ENCODE measurements around the gene RHBDL3.
A peak's percentile ranks its signal among the peaks of the same experiment; 100 is the strongest.
"Not testable (repeated sequence)": the region's sequence is repeated elsewhere in the genome, so short reads cannot be mapped to it uniquely, and the experiment has no call there.

RHBDL3 gene, protein sequence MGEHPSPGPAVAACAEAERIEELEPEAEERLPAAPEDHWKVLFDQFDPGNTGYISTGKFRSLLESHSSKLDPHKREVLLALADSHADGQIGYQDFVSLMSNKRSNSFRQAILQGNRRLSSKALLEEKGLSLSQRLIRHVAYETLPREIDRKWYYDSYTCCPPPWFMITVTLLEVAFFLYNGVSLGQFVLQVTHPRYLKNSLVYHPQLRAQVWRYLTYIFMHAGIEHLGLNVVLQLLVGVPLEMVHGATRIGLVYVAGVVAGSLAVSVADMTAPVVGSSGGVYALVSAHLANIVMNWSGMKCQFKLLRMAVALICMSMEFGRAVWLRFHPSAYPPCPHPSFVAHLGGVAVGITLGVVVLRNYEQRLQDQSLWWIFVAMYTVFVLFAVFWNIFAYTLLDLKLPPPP

DNA sequence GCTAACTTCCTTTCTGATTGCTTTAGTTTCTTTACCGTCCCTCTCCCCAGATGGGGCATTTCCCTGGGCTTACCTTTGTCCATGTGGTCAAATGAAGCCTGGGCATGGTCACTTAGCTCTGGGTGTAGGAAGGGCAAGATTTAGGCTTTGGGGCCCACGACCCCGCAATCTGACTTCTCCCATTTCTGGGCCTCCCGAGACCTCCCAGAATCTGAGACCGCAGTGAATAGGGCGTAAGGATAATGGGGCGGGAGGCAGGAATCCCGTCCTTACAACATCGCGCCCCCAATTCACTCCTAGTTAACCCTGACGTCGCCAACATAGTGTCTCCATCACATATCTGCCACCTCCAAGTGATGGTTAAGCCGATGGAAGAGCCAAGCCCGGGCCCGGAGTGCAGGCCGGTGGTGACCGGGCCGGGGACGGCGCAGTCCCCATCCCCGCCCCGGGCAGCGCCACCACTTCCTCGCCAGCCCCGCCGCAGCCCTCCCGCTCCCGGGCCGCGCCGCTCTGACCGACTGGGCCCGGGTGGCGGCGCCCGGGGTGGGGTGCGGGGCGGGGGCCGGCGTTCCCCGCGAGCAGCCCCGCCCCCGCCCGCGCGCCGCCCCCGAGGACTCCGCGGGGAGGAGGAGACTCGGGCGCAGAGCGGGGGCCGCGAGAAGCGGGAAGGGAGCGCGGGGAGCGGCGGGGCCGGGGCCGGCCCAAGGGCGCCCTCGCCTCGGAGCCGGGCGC is at the start of gene RHBDL3:
RHBDL3 (plus strand) TSS at position 641 of the 732 bp plus-strand sequence. CDS start 358 bp downstream, outside the sequence.
- DNase-seq (ENCODE audit: low read depth, low spot score), result no peak

DNA sequence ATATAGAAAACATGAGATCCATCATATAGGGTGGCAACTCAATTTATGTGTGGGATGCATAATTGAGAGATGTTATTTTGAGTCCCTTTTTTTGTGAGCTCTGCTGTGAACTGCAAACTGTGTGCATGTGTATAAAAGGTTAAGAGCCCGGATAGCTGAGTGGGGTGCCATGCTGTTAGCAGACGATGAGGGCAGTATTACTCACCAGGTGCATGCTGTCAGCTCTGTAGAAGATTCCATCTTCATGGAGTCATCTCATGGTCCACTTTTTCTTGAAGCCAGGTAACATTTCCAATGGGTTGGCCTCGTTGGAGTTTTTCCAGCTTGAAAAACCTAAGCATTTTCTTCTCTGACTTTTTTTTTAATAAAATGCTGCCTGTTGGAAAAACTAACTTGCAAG is 43.0 kb upstream of the RHBDL3 start:
- no peak for DNase-seq (ENCODE audit: low read depth, low spot score)

DNA sequence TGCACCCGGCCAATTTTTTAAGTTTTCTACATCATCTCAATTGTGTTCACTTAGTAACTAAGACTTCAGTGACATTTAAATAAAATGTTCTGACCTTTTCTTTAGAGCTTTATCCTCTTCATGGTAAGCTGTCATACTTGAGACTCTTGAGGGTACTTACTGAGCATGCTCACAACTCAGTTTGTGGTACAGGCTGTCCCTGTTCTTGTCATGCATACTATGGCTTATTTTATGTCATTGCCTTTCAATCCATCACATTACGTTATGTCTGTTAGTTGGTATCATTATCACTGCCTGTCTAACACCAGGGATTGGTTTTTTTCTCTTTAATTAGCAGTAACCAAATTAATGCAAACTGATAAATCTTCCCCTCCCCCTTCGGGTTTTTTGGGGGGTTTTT is 41.9 kb upstream of the RHBDL3 start:
- no peak for DNase-seq (ENCODE audit: low read depth, low spot score)

DNA sequence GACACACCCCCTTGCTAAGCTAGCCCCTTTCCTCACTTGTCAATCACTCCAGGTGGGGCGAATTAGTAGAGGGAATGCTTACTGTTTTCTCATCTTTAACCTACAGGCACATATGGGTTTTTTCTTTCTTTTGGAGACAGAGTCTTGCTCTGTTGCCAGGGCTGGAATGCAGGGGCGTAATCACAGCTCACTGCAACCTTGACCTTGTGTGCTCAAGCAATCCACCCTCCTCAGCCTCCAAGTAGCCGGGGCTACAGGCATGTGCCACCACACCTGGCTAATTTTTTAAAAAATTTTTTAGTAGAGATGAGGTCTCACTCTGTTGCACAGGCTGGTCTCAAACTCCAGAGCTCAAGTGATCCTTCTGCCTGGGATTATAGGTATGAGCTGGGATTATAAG is 38.7 kb upstream of the RHBDL3 start:
- no peak for DNase-seq (ENCODE audit: low read depth, low spot score)

DNA sequence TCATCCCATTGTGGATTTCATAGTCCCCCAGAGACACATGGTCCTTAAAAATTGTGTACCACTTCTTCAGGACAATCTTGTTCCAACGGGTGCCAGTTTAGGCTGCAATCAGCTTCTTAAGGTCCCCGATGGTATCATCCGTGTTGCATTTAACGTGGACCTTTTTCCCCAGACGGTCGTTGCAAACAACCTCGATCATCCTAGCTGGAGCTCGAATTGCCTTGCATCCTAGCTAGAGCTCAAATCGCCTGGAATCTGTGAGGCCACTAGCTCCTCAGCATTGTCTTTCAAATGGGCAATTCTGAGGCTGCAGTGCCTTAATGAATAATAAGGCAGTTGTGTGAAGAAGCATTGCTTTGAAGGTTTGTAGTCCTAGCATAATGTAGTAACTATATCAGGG is 37.7 kb upstream of the RHBDL3 start:
- peak; percentile 22 for DNase-seq (ENCODE audit: low read depth, low spot score)

DNA sequence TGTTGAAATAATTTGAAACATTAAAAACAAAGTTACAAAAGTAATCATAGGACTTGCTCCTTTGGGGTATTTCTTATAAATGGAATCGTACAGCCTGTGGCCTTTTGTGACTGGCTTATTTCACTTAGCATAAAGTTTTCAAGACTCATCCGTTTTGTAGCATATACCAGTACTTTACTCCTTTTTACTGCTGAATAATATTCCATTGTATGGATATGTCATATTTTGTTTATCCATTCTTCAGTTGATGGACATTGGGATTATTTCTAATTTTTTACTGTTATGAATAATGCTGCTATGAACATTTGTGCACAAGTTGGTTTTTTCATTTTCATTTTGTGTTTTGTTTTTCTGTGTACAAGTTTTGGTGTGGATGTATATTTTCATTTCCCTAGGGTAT is 30.0 kb upstream of the RHBDL3 start:
- no peak for DNase-seq (ENCODE audit: low read depth, low spot score)

DNA sequence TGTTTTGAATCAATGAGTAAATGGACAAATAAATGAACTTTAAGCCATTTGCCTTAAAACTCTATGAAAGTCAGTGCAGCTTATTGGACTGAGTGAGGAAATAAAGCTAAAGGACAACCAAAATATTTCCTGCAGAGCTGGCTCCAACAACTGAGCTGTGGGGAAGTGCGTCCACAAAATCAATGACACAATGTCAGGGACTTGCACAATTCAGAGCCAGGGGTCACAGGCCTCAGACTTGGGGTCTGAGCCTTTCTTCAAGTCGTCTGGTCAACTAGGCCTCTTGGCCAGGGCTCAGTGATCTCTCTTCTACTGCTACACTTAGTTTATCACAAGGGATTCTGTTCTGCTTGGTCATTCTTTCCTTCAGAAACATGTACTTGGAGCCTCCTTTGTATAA is 26.2 kb upstream of the RHBDL3 start:
- no peak for DNase-seq (ENCODE audit: low read depth, low spot score)

DNA sequence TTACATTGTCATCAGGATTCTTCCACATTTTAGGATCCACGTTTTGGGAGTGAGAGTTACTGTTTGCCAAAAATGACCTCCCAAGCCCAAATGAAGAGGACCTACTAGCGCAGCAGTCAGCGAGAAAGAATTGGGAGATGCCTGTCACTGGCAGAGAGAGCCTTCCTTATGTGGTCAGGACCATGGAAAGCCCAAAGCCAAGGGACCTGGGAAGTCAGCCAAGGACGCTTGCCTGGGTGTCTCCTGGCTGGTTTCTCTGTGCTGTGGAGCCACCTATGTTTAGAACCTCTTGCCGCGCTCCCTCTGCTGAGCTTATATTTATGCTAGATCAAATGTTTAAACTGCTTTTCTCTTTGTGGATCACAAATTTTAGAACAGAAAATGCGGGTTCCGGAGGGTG is 24.9 kb upstream of the RHBDL3 start:
- peak; percentile 50 for DNase-seq (ENCODE audit: low read depth, low spot score)

DNA sequence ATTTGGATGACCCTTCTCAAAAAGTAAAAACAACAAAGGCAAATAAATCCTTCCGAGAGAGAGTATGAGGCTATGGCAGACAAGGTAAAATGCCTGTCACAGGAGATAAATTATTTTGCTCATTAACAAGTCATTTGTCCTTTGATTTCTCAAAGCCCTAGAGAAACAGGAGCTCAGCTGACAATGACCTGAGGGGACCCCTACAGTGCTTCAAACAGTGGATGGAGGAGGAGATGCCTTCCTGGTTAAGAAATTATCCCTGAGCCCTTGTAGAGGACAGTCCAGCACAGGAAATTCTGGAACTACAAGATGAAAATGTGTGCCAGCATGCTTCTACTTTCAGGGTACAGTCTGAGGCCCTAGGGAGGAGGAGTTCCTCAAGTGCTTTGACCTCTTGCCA is 24.0 kb upstream of the RHBDL3 start:
- DNase-seq (ENCODE audit: low read depth, low spot score), result no peak

DNA sequence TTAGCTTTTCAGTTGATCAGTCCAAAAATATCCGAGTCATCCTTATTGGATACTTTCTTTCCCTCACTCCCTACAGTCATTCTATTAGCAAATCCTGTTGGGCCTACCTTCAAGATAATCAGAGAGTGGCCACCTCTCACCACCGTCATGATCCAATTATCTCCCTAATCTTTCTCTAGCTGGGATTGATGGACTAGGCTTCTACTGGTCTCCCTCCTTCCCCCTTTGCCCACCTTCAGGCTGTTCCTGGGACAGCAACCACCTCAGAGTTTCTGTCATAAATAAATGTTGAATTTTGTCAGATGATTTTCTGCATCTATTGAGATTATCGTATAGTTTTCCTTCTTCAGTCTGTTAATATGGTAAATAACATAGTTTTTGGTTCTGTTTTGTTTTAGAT is 16.2 kb upstream of the RHBDL3 start:
- DNase-seq (ENCODE audit: low read depth, low spot score), result no peak

DNA sequence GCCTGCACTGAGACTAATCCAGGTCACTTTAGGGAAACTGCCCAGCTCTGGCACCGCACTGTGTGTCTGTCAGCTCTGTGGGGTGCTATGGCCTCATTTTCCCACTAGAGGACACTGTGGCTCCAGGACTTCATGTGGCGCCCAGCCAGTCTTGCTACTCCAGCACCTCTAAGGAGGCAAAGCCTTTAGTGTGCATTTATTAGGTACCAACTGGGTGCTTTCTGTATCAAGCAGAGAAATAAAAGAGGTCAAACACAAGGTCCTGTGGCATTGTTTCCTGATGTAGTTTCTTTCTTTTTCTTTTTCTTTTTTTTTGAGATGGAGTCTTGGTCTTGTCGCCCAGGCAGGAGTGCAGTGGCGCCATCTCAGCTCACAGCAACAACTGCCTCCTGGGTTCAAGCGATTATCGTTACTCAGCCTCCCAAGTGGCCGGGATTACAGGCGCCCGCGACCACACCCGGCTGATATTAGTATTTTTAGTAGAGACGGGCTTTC is 12.5 kb upstream of the RHBDL3 start:
- DNase-seq (ENCODE audit: low read depth, low spot score), result peak; percentile 91

DNA sequence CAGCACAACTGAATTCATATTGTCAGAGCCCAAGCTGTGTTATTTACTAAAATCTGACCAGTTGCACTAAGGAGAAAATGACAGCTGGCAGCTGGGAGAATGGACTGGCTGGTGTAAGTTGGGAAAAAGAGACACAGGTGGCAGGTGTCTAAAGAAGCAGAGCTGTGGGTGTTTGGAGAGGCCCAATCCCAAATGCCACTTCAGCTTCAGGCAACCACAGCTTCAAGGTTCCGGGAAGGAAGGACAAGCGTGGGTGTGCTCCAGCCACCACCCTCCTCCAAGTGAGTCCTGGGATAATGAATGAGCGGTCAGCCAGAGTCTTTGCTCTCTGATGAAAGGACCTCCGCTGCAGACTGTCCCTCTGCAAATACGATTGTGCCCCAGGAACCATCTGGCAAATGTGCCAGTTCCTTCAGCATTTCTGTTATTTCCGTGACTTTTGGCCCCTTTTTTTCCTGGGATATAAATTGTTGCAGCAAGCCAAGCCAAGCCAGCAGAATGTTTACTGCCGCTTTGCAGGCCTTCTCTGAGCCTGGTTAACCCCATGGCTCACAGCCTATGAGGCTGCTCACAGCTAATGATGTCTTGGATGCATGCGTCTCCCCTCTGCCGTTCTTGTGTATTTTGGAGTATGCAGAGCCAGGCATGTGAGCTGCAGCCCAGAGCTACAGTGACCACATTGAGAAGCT is 9.5 kb upstream of the RHBDL3 start:
- DNase-seq (ENCODE audit: low read depth, low spot score), result no peak

DNA sequence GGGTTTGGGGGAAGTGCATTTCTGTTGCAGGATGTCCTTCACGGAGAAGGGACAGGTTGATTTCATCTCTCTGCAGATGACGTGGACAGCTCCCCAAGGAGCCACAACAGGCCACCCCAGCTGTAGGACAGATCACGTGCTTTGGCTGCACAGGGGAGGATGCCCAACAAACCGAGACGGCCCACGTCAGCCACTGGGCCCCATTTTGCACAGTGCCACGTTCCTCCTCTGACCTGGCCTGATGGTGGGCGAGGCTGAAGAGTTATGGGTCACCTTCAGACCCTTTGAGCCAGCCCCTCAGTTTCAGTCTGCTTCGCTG is 9.0 kb upstream of the RHBDL3 start:
- DNase-seq (ENCODE audit: low read depth, low spot score), result no peak

DNA sequence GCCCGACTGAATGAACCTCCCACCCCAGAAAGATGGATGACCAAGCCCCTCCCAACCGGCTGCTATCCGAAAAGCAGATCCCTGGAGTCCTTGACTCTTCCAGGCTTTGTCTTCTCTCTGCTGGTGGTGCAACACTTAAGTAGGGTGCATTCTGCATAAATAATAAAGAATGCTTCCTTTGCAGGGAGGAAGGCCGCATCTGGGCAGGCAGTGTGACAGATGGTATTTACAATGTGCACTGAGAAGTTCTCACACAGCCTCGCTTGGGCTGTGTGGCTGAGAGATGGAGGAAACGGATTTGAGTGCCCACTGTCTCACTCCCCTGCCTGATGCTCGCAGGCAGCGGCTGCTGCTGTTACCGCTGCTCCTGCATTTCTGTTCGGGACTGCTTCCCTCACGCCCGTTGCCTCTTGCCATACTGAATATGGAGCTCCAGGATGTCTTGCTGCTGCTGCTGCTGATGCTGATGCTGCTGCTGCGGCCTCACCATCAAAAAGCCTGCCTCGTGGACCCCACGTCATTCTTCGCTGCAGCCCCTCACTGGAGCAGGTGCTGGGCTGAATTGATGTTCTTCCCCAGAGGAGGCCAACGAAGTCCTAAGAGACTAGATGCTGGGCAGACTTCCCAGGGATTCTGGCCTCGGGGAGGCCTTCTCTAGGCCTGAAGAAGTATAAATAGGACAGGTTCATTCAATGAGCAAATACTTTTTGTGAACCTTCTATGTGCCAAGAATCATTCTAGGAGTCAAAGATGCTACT is 7.1 kb upstream of the RHBDL3 start:
- DNase-seq (ENCODE audit: low read depth, low spot score), result no peak

DNA sequence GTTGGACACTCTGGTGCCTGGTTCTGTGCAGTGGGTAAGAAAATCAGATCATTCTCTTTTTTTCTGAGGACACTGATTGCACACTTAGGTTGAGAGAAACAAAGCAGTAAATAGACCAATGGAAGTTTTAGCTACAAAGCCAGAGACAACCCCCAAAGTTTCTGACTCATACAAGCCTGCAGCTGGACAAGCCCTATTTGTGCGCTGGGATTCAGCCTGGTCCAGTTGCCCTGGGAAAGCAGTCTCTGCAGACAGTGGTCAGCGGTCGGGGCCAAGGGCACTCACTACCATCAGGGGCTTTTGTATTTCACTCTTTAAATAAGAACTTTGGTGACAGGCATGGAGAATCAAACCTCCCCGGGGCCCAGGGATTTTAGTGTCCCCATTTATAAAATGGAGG is 6.0 kb upstream of the RHBDL3 start:
- DNase-seq (ENCODE audit: low read depth, low spot score), result no peak

DNA sequence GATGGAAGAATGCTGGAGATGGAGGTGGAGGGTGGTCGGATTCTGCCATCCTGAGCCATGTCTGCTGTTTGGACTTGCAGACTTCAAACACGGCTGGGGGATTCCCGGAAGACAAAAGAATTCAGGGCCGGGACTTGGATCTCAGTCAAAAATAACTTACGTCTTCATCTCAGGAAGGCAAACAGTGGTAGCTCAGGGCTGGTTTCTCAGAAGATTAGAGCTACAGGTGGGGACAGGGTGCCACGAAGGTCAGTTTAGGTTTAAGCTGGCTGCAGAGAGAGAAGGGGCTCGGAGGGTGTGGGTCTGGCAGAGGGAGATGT is 4.3 kb upstream of the RHBDL3 start:
- no peak for DNase-seq (ENCODE audit: low read depth, low spot score)

DNA sequence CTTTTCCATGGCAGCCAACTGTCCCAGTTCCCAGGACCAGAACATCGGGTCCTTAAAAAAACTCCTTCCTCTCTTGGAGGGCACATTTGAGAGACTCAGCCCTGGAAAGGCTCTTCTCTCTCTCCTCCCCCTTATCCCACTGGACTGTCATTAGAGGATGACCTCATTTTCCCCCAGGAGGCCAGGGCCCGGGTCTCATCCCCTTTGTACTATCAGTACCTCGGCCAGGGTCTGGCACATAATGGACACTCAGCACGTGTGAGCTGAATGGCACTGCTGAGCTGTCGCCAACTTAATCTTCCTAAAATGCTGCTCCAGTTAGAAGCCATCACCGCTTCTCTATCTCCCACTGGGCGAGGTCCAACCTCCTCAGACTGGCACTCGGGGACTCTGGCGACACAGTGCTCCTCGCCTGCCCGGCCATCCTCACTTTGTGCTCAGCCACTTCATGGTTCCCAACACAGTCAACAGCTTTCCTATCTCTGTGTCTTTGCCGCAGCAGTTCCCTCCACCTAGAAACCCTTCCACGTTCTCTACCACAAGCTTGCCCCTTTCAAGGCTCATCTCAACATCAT is 3.6 kb upstream of the RHBDL3 start:
- DNase-seq (ENCODE audit: low read depth, low spot score), result peak; percentile 52

DNA sequence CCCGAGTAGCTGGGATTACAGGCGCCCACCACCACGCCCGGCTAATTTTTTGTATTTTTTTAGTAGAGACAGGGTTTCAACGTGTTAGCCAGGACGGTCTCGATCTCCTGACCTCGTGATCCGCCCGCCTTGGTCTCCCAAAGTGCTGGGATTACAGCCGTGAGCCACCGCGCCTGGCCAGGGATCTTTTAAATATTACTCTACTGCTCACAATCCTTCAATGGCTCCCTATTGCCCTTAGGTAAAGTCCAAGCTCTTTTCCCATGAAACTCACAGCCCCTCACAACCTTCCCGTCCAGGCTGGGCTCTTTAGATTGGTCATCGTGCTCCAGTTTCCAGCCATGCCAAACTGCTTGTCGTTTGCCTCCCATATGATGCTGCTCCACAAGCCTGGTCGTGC is 2.1 kb upstream of the RHBDL3 start:
- not testable (repeated sequence) for DNase-seq (ENCODE audit: low read depth, low spot score)

DNA sequence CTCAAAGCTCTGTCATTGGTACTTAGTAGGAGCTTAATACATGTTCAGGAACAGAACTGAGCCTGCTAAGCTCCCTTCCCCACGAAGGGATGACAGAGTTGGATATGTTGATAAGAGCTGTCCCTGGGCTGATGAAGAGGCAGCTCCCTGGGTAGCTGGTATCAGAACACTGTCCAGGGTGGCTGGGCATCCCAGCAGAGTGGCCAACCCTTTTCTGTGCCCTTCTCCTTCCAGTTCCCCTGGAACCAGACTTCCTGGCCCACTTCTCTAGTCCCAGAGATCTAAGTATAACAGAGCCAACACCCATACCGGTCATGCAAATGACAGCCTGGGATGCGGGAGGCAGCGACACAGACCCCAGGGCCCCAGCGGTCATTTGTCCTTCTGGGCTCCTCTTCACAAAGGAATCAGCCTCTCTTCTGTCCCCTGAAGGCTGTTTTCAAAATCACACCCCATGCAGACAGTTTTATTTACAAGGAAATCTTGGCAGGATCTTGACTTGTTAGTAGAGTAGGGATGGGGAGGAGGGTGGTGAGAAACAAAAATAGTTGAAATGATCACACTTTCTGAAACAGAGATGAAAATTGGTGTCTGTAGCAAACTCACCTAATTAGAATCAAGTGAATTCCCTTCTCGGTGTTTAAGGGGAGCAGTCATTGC is 1.4 kb upstream of the RHBDL3 start:
- DNase-seq (ENCODE audit: low read depth, low spot score), result peak; percentile 61

DNA sequence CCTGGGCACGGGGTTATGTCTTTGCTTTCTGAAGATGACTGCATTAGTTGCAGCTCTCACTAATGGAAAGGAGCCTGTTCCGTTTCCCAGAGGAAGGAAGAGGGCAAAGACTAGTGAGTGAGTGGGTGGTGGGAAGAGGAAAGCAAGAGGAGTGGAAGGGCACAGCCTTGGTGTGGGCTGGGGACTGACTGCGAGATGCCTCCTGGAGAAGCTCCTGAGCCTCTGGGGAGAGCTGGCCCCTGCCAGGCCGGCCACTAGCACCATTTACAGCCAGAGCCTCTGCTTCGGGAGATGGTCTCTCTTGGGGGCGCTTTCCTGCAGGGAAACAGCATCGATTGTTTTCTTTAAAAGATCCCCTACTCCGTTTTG is 825 bp upstream of the RHBDL3 start:
- no peak for DNase-seq (ENCODE audit: low read depth, low spot score)

DNA sequence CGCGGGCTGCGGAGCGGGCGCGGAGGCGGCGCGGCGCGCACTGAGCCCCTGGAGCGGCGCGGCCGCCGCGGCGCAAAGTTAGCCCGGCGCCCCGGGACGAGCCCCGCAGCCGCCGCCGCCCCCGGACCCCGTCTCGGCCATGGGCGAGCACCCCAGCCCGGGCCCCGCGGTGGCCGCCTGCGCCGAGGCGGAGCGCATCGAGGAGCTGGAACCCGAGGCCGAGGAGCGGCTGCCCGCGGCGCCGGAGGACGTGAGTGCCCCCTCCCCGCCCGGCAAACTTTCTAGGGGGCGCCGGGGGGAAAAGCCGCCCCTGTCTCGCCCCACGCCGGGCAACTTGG is 388 bp downstream of the RHBDL3 start:
- DNase-seq (ENCODE audit: low read depth, low spot score), result no peak
